Activated CD4-positive, alpha-beta T cell treated with anti-CD3 and anti-CD28 coated beads for 36 hours (primary cell): ENCODE data around the gene TAS2R13. TPM values are rescaled to one million over a fixed set of nuclear protein-coding genes. Genes with fewer than 3 reads are reported as not detected.

Experiments used
- ATAC-seq: fragments of 200-7000 bp; cut with Tn5 transposase; one replicate; pipeline ENCODE4 v1.10.0; 2021; ENCODE audit warnings: mild to moderate bottlenecking, moderate library complexity
- CTCF ChIA-PET: fragments of 350-600 bp; sonication (Branson Sonifier 250); formaldehyde crosslinking; loops from one replicate; lab custom pipeline; 2021; ENCODE audit warnings: antibody characterized with exemption; lab: Charles Lee
- POLR2A ChIA-PET: fragments of 350-600 bp; sonication (Branson Sonifier 250); formaldehyde crosslinking; loops from one replicate; lab custom pipeline; 2021; ENCODE audit warnings: antibody characterized with exemption, inconsistent platforms; lab: Charles Lee
- DNase-seq: peaks from one replicate; pipeline ENCODE4 v3.0.0-alpha.2; 2020
- H3K27ac Mint-ChIP-seq: one replicate; pipeline ENCODE4 v1.8.0; 2021; ENCODE audit warnings: mixed read lengths
- H3K27me3 Mint-ChIP-seq: one replicate; pipeline ENCODE4 v1.8.0; 2021; ENCODE audit warnings: mixed read lengths
- H3K36me3 Mint-ChIP-seq: one replicate; pipeline ENCODE4 v1.8.0; 2021; ENCODE audit warnings: low read depth, mixed read lengths
- H3K4me1 Mint-ChIP-seq: one replicate; pipeline ENCODE4 v1.8.0; 2021; ENCODE audit warnings: mixed read lengths
- H3K4me3 Mint-ChIP-seq: one replicate; pipeline ENCODE4 v1.8.0; 2021; ENCODE audit warnings: mild to moderate bottlenecking, moderate library complexity, mixed read lengths
- H3K9me3 Mint-ChIP-seq: one replicate; pipeline ENCODE4 v1.8.0; 2021; ENCODE audit warnings: low read depth, mixed read lengths
- intact Hi-C, 2 experiments: fragments of 100-400 bp; cut with DNase I in 1 of 2; cut with micrococcal nuclease in 1 of 2; formaldehyde crosslinking; loops; one replicate each; pipeline versions ENCODE4 v1.14.2 to v1.15.1; 2022 to 2024; cut with DNase I, micrococcal nuclease
- total RNA-seq, 2 experiments: library from RNA; stranded (reverse); gene quantifications; one replicate each; pipeline ENCODE4 v1.2.3, GENCODE V29; 2021

Gene TAS2R13, protein sequence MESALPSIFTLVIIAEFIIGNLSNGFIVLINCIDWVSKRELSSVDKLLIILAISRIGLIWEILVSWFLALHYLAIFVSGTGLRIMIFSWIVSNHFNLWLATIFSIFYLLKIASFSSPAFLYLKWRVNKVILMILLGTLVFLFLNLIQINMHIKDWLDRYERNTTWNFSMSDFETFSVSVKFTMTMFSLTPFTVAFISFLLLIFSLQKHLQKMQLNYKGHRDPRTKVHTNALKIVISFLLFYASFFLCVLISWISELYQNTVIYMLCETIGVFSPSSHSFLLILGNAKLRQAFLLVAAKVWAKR
- under 1 TPM; 0.27 to 0.35 TPM for total RNA-seq

DNA sequence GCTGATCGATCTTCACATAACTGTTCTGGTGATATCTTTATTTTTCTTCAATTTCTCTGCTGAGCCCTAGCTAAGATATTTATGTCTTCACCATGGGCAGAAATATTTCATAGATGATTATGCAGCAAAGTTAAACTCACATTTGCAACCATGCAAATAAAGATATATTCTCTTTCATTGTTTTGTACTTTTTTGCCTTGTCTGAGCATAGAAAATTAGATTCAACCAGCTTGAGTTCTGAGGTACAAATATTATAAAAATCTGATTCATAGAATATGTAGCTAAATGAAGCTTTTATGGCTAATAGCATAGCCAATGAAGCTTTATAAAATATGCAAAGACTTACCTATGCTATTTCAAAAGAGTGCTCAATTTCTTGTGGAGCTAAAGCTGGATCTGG, at the start of gene TAS2R13:
Gene TAS2R13 (minus strand): TSS at position 101 of the 400 bp plus-strand sequence. CDS start 264 bp downstream, outside the sequence.
- DNase-seq (no peak), ATAC-seq (no peak)
- Mint-ChIP-seq H3K36me3 (peaks cover 25% of the 10 kb centered on the region), H3K4me3 (no peak within 1 kb of the TSS), H3K4me1 (no peaks in the 10 kb centered on the region), H3K9me3 (peaks cover 11% of the 10 kb centered on the region), H3K27ac (no peak within 1 kb of the TSS), H3K27me3 (no peaks in the 10 kb centered on the region)
- intact Hi-C loops, result no loop called here
- ChIA-PET CTCF (no interaction called here), POLR2A (no interaction called here)

DNA sequence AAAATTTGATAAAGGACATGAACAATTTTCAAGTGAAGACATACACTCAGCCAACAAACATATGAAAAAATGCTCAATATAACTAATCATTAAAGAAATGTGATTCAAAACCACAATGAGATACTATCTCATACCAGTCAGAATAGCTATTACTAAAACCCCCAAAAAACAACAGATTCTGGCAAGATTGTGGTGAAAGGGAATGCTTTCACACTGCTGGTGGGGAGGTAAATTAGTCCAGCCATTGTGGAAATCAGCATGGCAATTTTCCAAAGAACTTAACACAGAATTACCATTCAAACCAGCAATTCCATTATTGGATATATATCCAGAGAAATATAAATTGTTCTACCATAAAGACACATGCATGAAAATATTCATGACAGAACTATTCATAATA, 48.4 kb upstream of the TAS2R13 start:
- H3K27me3 Mint-ChIP-seq, result no peaks in the 10 kb centered on the region
- no peak for ATAC-seq

DNA sequence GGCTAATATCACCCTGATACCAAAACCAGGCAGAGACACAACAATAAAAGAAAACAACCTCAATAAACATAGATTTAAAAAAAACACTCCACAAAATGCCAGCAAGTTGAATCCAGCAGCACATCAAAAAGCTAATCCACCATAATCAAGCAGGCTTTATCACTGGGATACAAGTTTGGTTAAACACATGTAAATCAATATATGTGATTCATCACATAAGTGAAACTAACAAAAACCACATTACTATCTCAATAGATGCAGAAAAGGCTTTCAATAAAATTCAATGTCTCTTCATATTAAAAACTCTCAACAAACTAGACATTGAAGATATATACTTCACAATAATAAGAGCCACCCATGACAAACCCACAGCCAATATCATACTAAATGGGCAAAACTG, 46.7 kb upstream of the TAS2R13 start:
- ChIA-PET POLR2A (no interaction called here), CTCF (no interaction called here)
- Mint-ChIP-seq H3K4me1 (peaks cover 28% of the 10 kb centered on the region), H3K9me3 (peaks cover 18% of the 10 kb centered on the region), H3K36me3 (peaks cover 41% of the 10 kb centered on the region), H3K27ac (no peak overlapping the region), H3K27me3 (no peaks in the 10 kb centered on the region), H3K4me3 (no peak overlapping the region)
- ATAC-seq (no peak), DNase-seq (no peak)
- intact Hi-C loops, result loop anchor here in 1 of 2 experiments (10.0 kb wide), 1 partner anchor 529 kb away; no protein-coding TSS in a partner anchor

More for the DNA sequence above, 48.4 kb upstream of the TAS2R13 start:
- peaks cover 40% of the 10 kb centered on the region for H3K36me3 Mint-ChIP-seq
- H3K4me1 Mint-ChIP-seq, result peaks cover 36% of the 10 kb centered on the region
- POLR2A ChIA-PET, result no interaction called here
- intact Hi-C loops, result loop anchor here in 1 of 2 experiments (10.0 kb wide), 1 partner anchor 527 kb away; no protein-coding TSS in a partner anchor
- no peak for DNase-seq
- no peak overlapping the region for H3K4me3 Mint-ChIP-seq
- CTCF ChIA-PET, result no interaction called here
- H3K27ac Mint-ChIP-seq, result no peak overlapping the region
- H3K9me3 Mint-ChIP-seq, result peaks cover 18% of the 10 kb centered on the region

DNA sequence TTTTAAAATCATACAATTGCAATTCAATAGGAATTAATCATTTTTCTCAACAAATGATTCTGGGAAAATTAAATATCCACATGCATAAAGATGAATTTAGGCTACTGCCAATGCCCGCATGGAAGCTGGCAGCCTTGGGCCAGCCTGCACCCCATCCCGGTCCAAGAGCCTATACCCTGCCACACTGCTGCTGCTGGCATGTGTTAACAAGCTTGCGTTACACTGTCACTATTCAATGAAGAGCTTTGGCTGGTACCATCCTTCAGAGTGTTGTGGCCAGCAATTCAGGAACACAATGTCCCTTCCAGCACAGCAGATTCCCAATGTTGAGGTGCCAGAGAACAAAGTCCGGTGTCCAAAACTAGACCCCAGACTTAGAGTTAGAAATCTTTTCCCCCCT, 43.3 kb upstream of the TAS2R13 start:
- Mint-ChIP-seq H3K27me3 (no peaks in the 10 kb centered on the region), H3K27ac (no peak overlapping the region), H3K4me1 (peaks cover 10% of the 10 kb centered on the region), H3K36me3 (peaks cover 37% of the 10 kb centered on the region), H3K9me3 (peaks cover 26% of the 10 kb centered on the region), H3K4me3 (no peak overlapping the region)
- no peak for DNase-seq
- POLR2A ChIA-PET, result no interaction called here
- ATAC-seq, result no peak
- CTCF ChIA-PET, result no interaction called here
- intact Hi-C loops, result loop anchor here in 1 of 2 experiments (10.0 kb wide), 1 partner anchor 532 kb away; no protein-coding TSS in a partner anchor

DNA sequence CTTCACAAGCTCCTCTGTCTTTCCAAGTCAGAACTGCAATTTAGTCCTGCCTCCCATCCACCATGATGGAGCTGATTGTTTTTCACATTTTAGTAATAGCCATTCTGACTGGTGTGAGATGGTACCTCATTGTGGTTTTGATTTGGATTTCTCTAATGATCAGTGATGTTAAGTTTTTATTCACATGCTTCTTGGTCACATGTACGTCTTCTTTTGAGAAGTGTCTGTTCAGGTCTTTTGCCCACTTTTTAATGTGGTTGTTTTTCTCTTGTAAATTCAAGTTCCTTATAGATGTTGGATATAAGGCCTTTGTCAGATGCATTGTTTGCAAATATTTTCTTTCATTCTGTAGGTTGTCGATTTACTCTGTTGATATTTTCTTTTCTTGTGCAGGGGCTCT, 33.8 kb upstream of the TAS2R13 start:
- peaks cover 11% of the 10 kb centered on the region for H3K4me1 Mint-ChIP-seq
- H3K4me3 Mint-ChIP-seq, result no peak overlapping the region
- POLR2A ChIA-PET, result no interaction called here
- ATAC-seq (no peak), DNase-seq (no peak)
- H3K36me3 Mint-ChIP-seq, result peaks cover 5% of the 10 kb centered on the region
- H3K27ac Mint-ChIP-seq, result no peak overlapping the region
- no peaks in the 10 kb centered on the region for H3K27me3 Mint-ChIP-seq
- CTCF ChIA-PET, result interaction anchor here (0.7 kb wide), 1 partner anchor 489 kb away, joined by 3 read pairs; no protein-coding TSS in a partner anchor
- peaks cover 10% of the 10 kb centered on the region for H3K9me3 Mint-ChIP-seq
- intact Hi-C loops, result no loop called here

DNA sequence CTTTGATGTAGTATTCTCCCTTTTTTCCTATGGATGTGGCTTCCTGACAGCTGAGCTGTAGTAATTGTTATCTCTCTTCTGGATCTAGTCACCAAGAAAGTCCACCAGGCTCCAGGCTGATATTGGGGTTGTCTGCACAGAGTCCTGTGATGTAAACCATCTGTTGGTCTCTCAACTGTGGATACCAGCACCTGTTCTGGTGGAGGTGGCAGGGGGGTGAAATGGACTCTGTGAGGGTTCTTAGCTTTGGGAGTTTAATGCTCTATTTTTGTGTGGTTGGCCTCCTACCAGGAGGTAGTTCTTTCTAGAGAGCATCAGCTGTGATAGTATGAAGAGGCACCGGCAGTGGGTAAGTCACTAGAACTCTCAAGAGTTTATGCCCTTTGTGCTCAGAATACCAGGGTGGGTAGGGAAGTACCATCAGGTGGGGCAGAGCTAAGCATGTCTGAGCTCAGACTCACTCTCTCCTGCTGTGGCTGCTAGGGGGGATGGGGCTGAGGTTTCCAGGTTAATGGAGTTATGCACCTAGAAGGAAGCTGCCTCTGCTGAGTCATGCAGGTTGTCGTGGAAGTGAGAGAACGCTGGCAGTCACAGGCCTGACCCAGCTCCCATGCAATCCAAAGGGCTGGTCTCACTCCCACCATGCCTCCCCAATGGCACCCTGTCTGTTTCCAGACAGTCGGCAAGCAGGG, 32.7 kb upstream of the TAS2R13 start:
- Mint-ChIP-seq H3K9me3 (peaks cover 5% of the 10 kb centered on the region), H3K27me3 (no peaks in the 10 kb centered on the region), H3K4me1 (peaks cover 11% of the 10 kb centered on the region), H3K36me3 (peaks cover 4% of the 10 kb centered on the region), H3K4me3 (no peak overlapping the region), H3K27ac (no peak overlapping the region)
- peak; percentile 39 for ATAC-seq
- intact Hi-C loops, result no loop called here
- DNase-seq, result peak; percentile 14
- CTCF ChIA-PET, result interaction anchor here (0.6 kb wide), 1 partner anchor 132 kb away, joined by 4 read pairs; no protein-coding TSS in a partner anchor
- POLR2A ChIA-PET, result no interaction called here

DNA sequence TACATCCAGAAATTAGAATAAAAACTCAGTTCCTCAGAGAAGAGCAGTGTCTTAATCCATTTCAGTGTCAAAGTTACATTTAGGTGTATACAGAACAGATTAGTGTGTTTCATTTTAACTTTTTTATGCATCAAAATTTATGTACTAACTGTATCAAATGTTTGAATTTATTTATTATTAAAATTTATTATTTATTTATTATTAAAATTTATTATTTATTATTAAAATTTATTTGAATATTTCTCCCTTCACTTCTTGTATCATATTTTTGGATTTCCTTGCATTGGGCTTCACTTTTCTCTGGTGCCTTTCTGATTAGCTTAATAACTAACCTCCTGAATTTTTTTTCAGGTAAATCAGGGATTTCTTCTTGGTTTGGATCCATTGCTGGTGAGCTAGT, 32.0 kb upstream of the TAS2R13 start:
- ChIA-PET POLR2A (no interaction called here), CTCF (interaction anchor here (0.6 kb wide), 1 partner anchor 132 kb away, joined by 4 read pairs; no protein-coding TSS in a partner anchor)
- ATAC-seq, result no peak

DNA sequence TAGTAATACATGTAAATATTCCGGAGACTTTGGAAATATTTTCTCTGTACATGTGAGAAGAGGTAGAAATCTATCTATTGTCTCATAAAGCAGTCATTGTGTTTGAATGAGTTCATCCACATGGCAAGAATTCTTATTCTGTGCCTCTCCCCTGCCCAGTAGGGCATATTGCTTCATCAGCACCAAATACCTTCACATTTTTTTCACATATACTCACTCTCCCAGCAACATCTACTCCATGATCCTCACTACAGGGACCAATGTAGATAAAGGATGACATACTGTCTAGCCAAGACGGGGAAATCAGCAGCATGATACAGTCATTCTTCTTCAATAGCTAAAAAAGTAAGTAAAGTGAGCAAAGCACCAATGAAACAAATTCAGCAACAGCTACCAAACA, 31.0 kb upstream of the TAS2R13 start:
- CTCF ChIA-PET, result interaction anchor here (0.6 kb wide), 1 partner anchor 119 kb away, joined by 3 read pairs; no protein-coding TSS in a partner anchor
- Mint-ChIP-seq H3K36me3 (peaks cover 2% of the 10 kb centered on the region), H3K27me3 (no peaks in the 10 kb centered on the region), H3K27ac (no peak overlapping the region), H3K4me3 (no peak overlapping the region), H3K4me1 (peaks cover 11% of the 10 kb centered on the region), H3K9me3 (no peaks in the 10 kb centered on the region)
- ATAC-seq (no peak), DNase-seq (no peak)
- intact Hi-C loops, result no loop called here
- POLR2A ChIA-PET, result no interaction called here

More for the DNA sequence above, 32.0 kb upstream of the TAS2R13 start:
- peaks cover 2% of the 10 kb centered on the region for H3K9me3 Mint-ChIP-seq
- no peaks in the 10 kb centered on the region for H3K27me3 Mint-ChIP-seq
- intact Hi-C loops, result no loop called here
- peaks cover 2% of the 10 kb centered on the region for H3K36me3 Mint-ChIP-seq
- H3K4me3 Mint-ChIP-seq, result no peak overlapping the region
- peaks cover 11% of the 10 kb centered on the region for H3K4me1 Mint-ChIP-seq
- DNase-seq, result no peak
- H3K27ac Mint-ChIP-seq, result no peak overlapping the region

DNA sequence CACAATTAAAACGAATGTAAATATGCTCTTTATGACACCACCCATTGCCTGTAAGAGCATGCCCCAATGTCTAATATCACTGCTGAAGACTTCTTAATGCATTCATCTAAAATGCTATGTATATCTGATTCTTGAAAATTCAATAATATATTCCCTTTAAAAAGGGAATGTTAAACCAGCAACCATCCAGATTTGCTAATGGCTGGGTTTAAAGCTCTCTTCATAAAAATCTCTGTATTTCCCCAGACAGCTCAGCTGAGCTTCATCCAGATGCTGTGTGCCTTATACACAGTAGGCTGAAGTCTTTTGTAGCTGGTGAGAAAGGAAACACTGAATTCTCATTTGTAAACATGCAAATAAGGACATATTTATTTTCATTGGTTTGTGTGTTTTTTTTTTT, 29.8 kb upstream of the TAS2R13 start, which contains the start of gene TAS2R14:
Gene TAS2R14 (minus strand): TSS at position 101 of the 400 bp plus-strand sequence. CDS start 56 bp downstream, at position 45.
- no peaks in the 10 kb centered on the region for H3K27me3 Mint-ChIP-seq
- CTCF ChIA-PET, result no interaction called here
- ATAC-seq, result no peak

DNA sequence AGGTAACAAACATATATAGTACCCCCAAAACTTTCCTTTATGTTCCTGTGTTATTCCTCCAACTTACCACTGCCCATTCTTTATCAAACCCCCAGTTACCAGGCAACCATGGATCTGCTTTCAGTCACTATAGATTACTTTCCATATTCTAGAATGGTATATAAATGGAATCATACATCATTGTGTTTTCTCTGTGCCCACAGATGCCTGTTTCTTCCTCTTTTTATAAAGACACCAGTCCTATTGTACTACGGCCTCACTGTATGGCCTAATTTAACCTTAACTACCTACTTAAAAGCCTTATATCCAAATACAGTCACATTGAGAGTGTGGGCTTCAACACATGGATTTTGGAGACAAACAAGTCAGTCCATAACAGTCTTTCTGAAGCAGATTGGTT, 27.1 kb upstream of the TAS2R13 start:
- no peak overlapping the region for H3K4me3 Mint-ChIP-seq
- no peaks in the 10 kb centered on the region for H3K9me3 Mint-ChIP-seq
- ChIA-PET POLR2A (interaction anchor here (0.6 kb wide), 1 partner anchor 152 kb away, joined by 3 read pairs; no protein-coding TSS in a partner anchor), CTCF (interaction anchor here (0.7 kb wide), 1 partner anchor 629 kb away, joined by 3 read pairs; no protein-coding TSS in a partner anchor)
- H3K27me3 Mint-ChIP-seq, result no peaks in the 10 kb centered on the region
- intact Hi-C loops, result no loop called here
- peaks cover 2% of the 10 kb centered on the region for H3K36me3 Mint-ChIP-seq
- ATAC-seq (no peak), DNase-seq (no peak)
- H3K27ac Mint-ChIP-seq, result no peak overlapping the region
- no peaks in the 10 kb centered on the region for H3K4me1 Mint-ChIP-seq

More for the DNA sequence above, 29.8 kb upstream of the TAS2R13 start, which contains the start of gene TAS2R14:
- POLR2A ChIA-PET, result no interaction called here
- intact Hi-C loops, result no loop called here
- DNase-seq, result no peak
- Mint-ChIP-seq H3K4me3 (no peak within 1 kb of the TSS), H3K4me1 (peaks cover 11% of the 10 kb centered on the region), H3K27ac (no peak within 1 kb of the TSS), H3K36me3 (peaks cover 2% of the 10 kb centered on the region), H3K9me3 (no peaks in the 10 kb centered on the region)

DNA sequence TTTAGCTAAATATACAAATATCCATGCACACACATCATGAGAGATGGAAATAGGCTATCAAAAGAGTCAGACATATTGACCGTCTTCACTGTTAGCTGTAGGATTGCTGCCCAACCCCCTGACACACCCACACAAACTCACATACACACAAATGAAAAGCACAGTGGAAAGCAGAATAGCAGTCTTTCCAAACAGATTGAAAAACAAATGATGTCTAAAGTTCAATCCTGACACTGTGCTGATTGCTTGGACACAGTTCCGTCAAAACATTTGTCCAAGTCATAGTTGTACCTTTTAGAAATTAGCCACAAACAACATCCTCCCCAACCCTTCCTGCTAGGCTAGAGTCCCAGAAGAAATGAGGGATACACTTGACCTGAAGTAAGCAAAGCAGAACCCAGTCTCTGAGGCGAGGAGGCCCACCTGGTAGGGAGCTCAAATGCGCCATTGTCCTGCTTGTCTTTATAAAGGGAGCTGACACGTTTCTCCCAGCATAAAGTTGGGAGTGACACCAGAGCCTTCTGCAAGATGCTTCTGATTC, 19.5 kb upstream of the TAS2R13 start, which contains the start of gene PRH2:
Gene PRH2 (plus strand): TSS at position 491 of the 541 bp plus-strand sequence. CDS start 38 bp downstream, at position 529.
- ChIA-PET POLR2A (no interaction called here), CTCF (no interaction called here)
- Mint-ChIP-seq H3K4me3 (no peak within 1 kb of the TSS), H3K27ac (no peak within 1 kb of the TSS), H3K9me3 (no peaks in the 10 kb centered on the region), H3K36me3 (no peaks in the 10 kb centered on the region), H3K4me1 (no peaks in the 10 kb centered on the region), H3K27me3 (no peaks in the 10 kb centered on the region)
- no peak for ATAC-seq
- intact Hi-C loops, result no loop called here
- no peak for DNase-seq
